ENCODE measurements around the gene TTN. TPM values are rescaled to one million over a fixed set of nuclear protein-coding genes. Genes with fewer than 3 reads are reported as not detected.

Gene TTN
- total and polyA plus RNA-seq, 2 of the 8 experiments (the other 6 are each of a cell fraction or from before 2014, with no cell fraction given) = 0.30 to 9.7 TPM

DNA sequence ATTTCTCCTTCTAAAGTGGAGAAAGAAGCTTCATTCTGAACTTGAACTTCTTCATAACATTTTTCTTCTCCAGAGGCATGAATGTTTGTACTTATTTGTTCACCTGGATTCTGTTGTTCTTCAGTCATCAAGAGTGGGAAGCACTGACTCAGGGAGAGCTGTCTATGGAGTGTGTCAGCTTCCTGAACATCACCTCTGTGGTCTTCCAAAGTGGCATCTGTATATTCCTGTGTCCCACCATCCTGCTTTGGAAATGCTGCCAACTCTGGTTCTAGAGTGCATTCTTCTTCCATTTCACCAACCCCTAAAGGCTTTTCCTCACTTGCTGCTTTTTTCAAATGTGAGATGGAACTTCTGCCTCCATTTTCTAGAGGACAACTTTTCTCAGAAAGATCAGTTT lies 59.5 kb downstream of the TTN start:
- DNase-seq (ENCODE audit: low read depth in 1 of 2, low spot score in 2 of 2) (no peak), FAIRE-seq (no peak)
- no peaks in the 10 kb centered on the region for H3K9me3 ChIP-seq (ENCODE audit: insufficient read depth in 2 of 2, low read depth in 1 of 2, low read length in 1 of 2)
- no peak overlapping the region for H2BK20ac ChIP-seq (ENCODE audit: low read length)
- H4K8ac ChIP-seq (ENCODE audit: extremely low read depth, insufficient read depth, low read length) = no peak overlapping the region
- no peaks in the 10 kb centered on the region for H3K36me3 ChIP-seq (ENCODE audit: control insufficient read depth in 2 of 4, insufficient read depth in 4 of 4, low read length in 3 of 4)
- H2BK12ac ChIP-seq (ENCODE audit: low read depth, low read length) = no peak overlapping the region
- no peak overlapping the region for H2BK5ac ChIP-seq (ENCODE audit: low read depth, low read length)
- H4K5ac ChIP-seq (ENCODE audit: insufficient read length, low read depth, low read length) = no peak overlapping the region
- no peak overlapping the region for H3K4me2 ChIP-seq (ENCODE audit: insufficient read depth in 1 of 2, low read depth in 2 of 2, low read length in 2 of 2)
- H3K23me2 ChIP-seq (ENCODE audit: low read depth, low read length) = no peaks in the 10 kb centered on the region
- no peaks in the 10 kb centered on the region for H3K79me1 ChIP-seq (ENCODE audit: low read depth, low read length)
- no peak overlapping the region for H2AFZ ChIP-seq (ENCODE audit: low read length)
- H3K79me2 ChIP-seq (ENCODE audit: control insufficient read depth in 1 of 2, insufficient read depth in 2 of 2, low read length in 2 of 2) = no peaks in the 10 kb centered on the region
- no peaks in the 10 kb centered on the region for H3K27me3 ChIP-seq (replicated peaks in 1 of 4; ENCODE audit: control insufficient read depth in 3 of 4, extremely low read depth in 1 of 4, insufficient read depth in 3 of 4, low read length in 3 of 4)
- no peak overlapping the region for H2BK15ac ChIP-seq (ENCODE audit: low read length)
- H3K23ac ChIP-seq (ENCODE audit: insufficient read length) = no peak overlapping the region
- no peak overlapping the region for H3K4me3 ChIP-seq (ENCODE audit: extremely low read depth in 1 of 4, insufficient read depth in 2 of 4, low read depth in 3 of 4, low read length in 4 of 4)
- H3K9ac ChIP-seq (replicated peaks in 1 of 4; ENCODE audit: extremely low read depth in 1 of 4, low read depth in 3 of 4, low read length in 3 of 4) = no peak overlapping the region
- ChIA-PET CTCF (ENCODE audit: partially characterized antibody) (interaction anchor here (1.3 to 1.4 kb wide), 2 partner anchors 27 to 164 kb away, joined by 3 read pairs; no protein-coding TSS in a partner anchor), POLR2A (ENCODE audit: partially characterized antibody) (no interaction called here)
- H3K56ac ChIP-seq (replicated peaks; ENCODE audit: insufficient read length, low read depth, low read length) = no peak overlapping the region
- H3K14ac ChIP-seq (ENCODE audit: insufficient read length) = no peak overlapping the region
- no peak overlapping the region for H3K4ac ChIP-seq (replicated peaks; ENCODE audit: insufficient read length, low read depth, low read length)
- H3K18ac ChIP-seq (ENCODE audit: extremely low read depth, low read length) = no peak overlapping the region
- H4K20me1 ChIP-seq (replicated peaks in 1 of 2; ENCODE audit: control insufficient read depth in 1 of 2, insufficient read depth in 2 of 2, low read length in 2 of 2) = no peaks in the 10 kb centered on the region
- H4K91ac ChIP-seq (replicated peaks; ENCODE audit: insufficient read length, low read length) = no peak overlapping the region
- no peaks in the 10 kb centered on the region for H3K4me1 ChIP-seq (replicated peaks in 1 of 4; ENCODE audit: control insufficient read depth in 3 of 4, insufficient read depth in 4 of 4, low read length in 3 of 4)
- no peak overlapping the region for H2AK5ac ChIP-seq (ENCODE audit: low read depth, low read length)
- no peak overlapping the region for H2BK120ac ChIP-seq (replicated peaks; ENCODE audit: low read depth, low read length)
- no peak overlapping the region for H3K27ac ChIP-seq (ENCODE audit: low read depth, low read length)
- TF ChIP-seq MAFK (IDR thresholded peaks at IDR 0.05; ENCODE audit: low read depth, low read length) (no peak), RXRA (IDR thresholded peaks at IDR 0.05; ENCODE audit: insufficient read depth, low read depth, low read length) (no peak), TAF7 (optimal IDR thresholded peaks at IDR 0.05; ENCODE audit: borderline replicate concordance, low read depth, low read length) (no peak), CEBPB (IDR thresholded peaks at IDR 0.05; ENCODE audit: low read depth, low read length) (no peak)

Data from H1 (cell line).